Effector memory CD8-positive, alpha-beta T cell (primary cell): ENCODE measurements around the gene PPM1L.

Source experiments
- ATAC-seq: fragments of 150-1000 bp; cut with Tn5 transposase; replicated peaks from 2 replicates; pipeline ENCODE4 v1.10.0; 2021; ENCODE audit warnings: mild to moderate bottlenecking, moderate library complexity
- DNase-seq, 3 experiments: peaks; one replicate each; pipeline ENCODE4 v3.0.0; 2021
- H3K27ac Mint-ChIP-seq, 2 donors: one replicate each; pipeline ENCODE4 v1.8.0; 2022; ENCODE audit warnings: mild to moderate bottlenecking in 2 of 2, mixed read lengths in 2 of 2, moderate library complexity in 2 of 2
- H3K27me3 Mint-ChIP-seq, 2 donors: one replicate each; pipeline ENCODE4 v1.8.0; 2022; ENCODE audit warnings: mixed read lengths in 2 of 2
- H3K36me3 Mint-ChIP-seq: one replicate; pipeline ENCODE4 v1.8.0; 2022; ENCODE audit warnings: mild to moderate bottlenecking, moderate library complexity, mixed read lengths; ENCODE audit not compliant: insufficient read depth
- H3K4me1 Mint-ChIP-seq, 2 donors: one replicate each; pipeline ENCODE4 v1.8.0; 2022; ENCODE audit warnings: low read depth in 2 of 2, mixed read lengths in 2 of 2
- H3K4me3 Mint-ChIP-seq, 2 donors: one replicate each; pipeline ENCODE4 v1.8.0; 2022; ENCODE audit warnings: mild to moderate bottlenecking in 2 of 2, mixed read lengths in 2 of 2, moderate library complexity in 2 of 2
- H3K9me3 Mint-ChIP-seq, 2 donors: one replicate each; pipeline ENCODE4 v1.8.0; 2022; ENCODE audit warnings: mixed read lengths in 2 of 2

PPM1L gene

GRCh38 chr3:160949460-160949859 lies 193.4 kb downstream of the PPM1L start:
- no peak overlapping the region for H3K4me3 Mint-ChIP-seq
- no peak overlapping the region for H3K27ac Mint-ChIP-seq
- no peaks in the 10 kb centered on the region for H3K9me3 Mint-ChIP-seq
- H3K27me3 Mint-ChIP-seq = no peaks in the 10 kb centered on the region
- ATAC-seq = no peak
- no peak for DNase-seq
- H3K36me3 Mint-ChIP-seq = no peaks in the 10 kb centered on the region
- H3K4me1 Mint-ChIP-seq = peaks cover 5 to 6% of the 10 kb centered on the region in 2 donors

GRCh38 chr3:160950542-160950941 lies 194.5 kb downstream of the PPM1L start:
- Mint-ChIP-seq H3K4me3 (no peak overlapping the region), H3K9me3 (no peaks in the 10 kb centered on the region), H3K36me3 (no peaks in the 10 kb centered on the region), H3K27me3 (no peaks in the 10 kb centered on the region), H3K27ac (no peak overlapping the region), H3K4me1 (peaks cover 5 to 6% of the 10 kb centered on the region in 2 donors)
- ATAC-seq (no peak), DNase-seq (no peak)

- DNase-seq = no peak
- Mint-ChIP-seq H3K4me3 (no peak overlapping the region), H3K4me1 (peaks cover 5 to 6% of the 10 kb centered on the region in 2 donors), H3K27me3 (no peaks in the 10 kb centered on the region), H3K9me3 (no peaks in the 10 kb centered on the region), H3K27ac (no peak overlapping the region), H3K36me3 (no peaks in the 10 kb centered on the region)
- no peak for ATAC-seq
Measured at GRCh38 chr3:160950954-160951353, 194.9 kb downstream of the PPM1L start.

- no peak for DNase-seq
- no peak overlapping the region for H3K4me3 Mint-ChIP-seq
- no peaks in the 10 kb centered on the region for H3K9me3 Mint-ChIP-seq
- H3K27ac Mint-ChIP-seq = no peak overlapping the region
- H3K27me3 Mint-ChIP-seq = no peaks in the 10 kb centered on the region
- H3K36me3 Mint-ChIP-seq = no peaks in the 10 kb centered on the region
- no peak for ATAC-seq
- peaks cover 5 to 6% of the 10 kb centered on the region in 2 donors for H3K4me1 Mint-ChIP-seq
Measured at GRCh38 chr3:160951642-160952487, 195.8 kb downstream of the PPM1L start.

- H3K4me1 Mint-ChIP-seq = peaks cover 5 to 6% of the 10 kb centered on the region in 2 donors
- no peaks in the 10 kb centered on the region for H3K36me3 Mint-ChIP-seq
- no peak overlapping the region for H3K4me3 Mint-ChIP-seq
- ATAC-seq (no peak), DNase-seq (no peak)
- H3K27ac Mint-ChIP-seq = no peak overlapping the region
- no peaks in the 10 kb centered on the region for H3K9me3 Mint-ChIP-seq
- peaks cover 0 to 7% of the 10 kb centered on the region in 2 donors for H3K27me3 Mint-ChIP-seq
Measured at GRCh38 chr3:160953686-160954085, 197.7 kb downstream of the PPM1L start.

- DNase-seq (no peak), ATAC-seq (no peak)
- H3K27me3 Mint-ChIP-seq = peaks cover 0 to 7% of the 10 kb centered on the region in 2 donors
- H3K9me3 Mint-ChIP-seq = no peaks in the 10 kb centered on the region
- no peaks in the 10 kb centered on the region for H3K4me1 Mint-ChIP-seq
- no peak overlapping the region for H3K4me3 Mint-ChIP-seq
- no peak overlapping the region for H3K27ac Mint-ChIP-seq
- no peaks in the 10 kb centered on the region for H3K36me3 Mint-ChIP-seq
Measured at GRCh38 chr3:160956785-160957184, 200.8 kb downstream of the PPM1L start.

GRCh38 chr3:160960568-160960967 lies 204.5 kb downstream of the PPM1L start:
- H3K9me3 Mint-ChIP-seq = no peaks in the 10 kb centered on the region
- H3K36me3 Mint-ChIP-seq = no peaks in the 10 kb centered on the region
- H3K4me1 Mint-ChIP-seq = no peaks in the 10 kb centered on the region
- H3K4me3 Mint-ChIP-seq = no peak overlapping the region
- H3K27me3 Mint-ChIP-seq = peaks cover 0 to 7% of the 10 kb centered on the region in 2 donors
- ATAC-seq (no peak), DNase-seq (no peak)
- H3K27ac Mint-ChIP-seq = no peak overlapping the region

- ATAC-seq = no peak
- no peak overlapping the region for H3K27ac Mint-ChIP-seq
- no peaks in the 10 kb centered on the region for H3K36me3 Mint-ChIP-seq
Measured at GRCh38 chr3:160963949-160964348, 207.9 kb downstream of the PPM1L start.

GRCh38 chr3:160968761-160969160 lies 212.7 kb downstream of the PPM1L start:
- Mint-ChIP-seq H3K27me3 (no peaks in the 10 kb centered on the region), H3K27ac (no peak overlapping the region), H3K36me3 (no peaks in the 10 kb centered on the region), H3K9me3 (no peaks in the 10 kb centered on the region), H3K4me1 (peaks cover 4 to 8% of the 10 kb centered on the region in 2 donors), H3K4me3 (no peak overlapping the region)
- DNase-seq (no peak), ATAC-seq (no peak)

More at GRCh38 chr3:160963949-160964348, 207.9 kb downstream of the PPM1L start:
- no peak for DNase-seq
- Mint-ChIP-seq H3K9me3 (no peaks in the 10 kb centered on the region), H3K4me1 (no peaks in the 10 kb centered on the region), H3K27me3 (no peaks in the 10 kb centered on the region), H3K4me3 (no peak overlapping the region)

GRCh38 chr3:160973067-160973809 lies 217.2 kb downstream of the PPM1L start:
- no peak for ATAC-seq
- H3K27me3 Mint-ChIP-seq = peaks cover 0 to 5% of the 10 kb centered on the region in 2 donors
- H3K36me3 Mint-ChIP-seq = no peaks in the 10 kb centered on the region
- H3K4me3 Mint-ChIP-seq = no peak overlapping the region
- no peak overlapping the region for H3K27ac Mint-ChIP-seq
- peaks cover 4 to 8% of the 10 kb centered on the region in 2 donors for H3K4me1 Mint-ChIP-seq
- DNase-seq = no peak
- H3K9me3 Mint-ChIP-seq = no peaks in the 10 kb centered on the region

GRCh38 chr3:160977773-160978172 lies 221.7 kb downstream of the PPM1L start:
- H3K36me3 Mint-ChIP-seq = no peaks in the 10 kb centered on the region
- H3K9me3 Mint-ChIP-seq = peaks cover 0 to 9% of the 10 kb centered on the region in 2 donors
- no peak for DNase-seq
- ATAC-seq = no peak
- H3K4me3 Mint-ChIP-seq = no peak overlapping the region
- peaks cover 9 to 19% of the 10 kb centered on the region in 2 donors for H3K4me1 Mint-ChIP-seq
- peaks cover 0 to 5% of the 10 kb centered on the region in 2 donors for H3K27me3 Mint-ChIP-seq
- no peak overlapping the region for H3K27ac Mint-ChIP-seq

GRCh38 chr3:160980740-160981139 lies 224.7 kb downstream of the PPM1L start:
- Mint-ChIP-seq H3K27ac (peak overlapping the region; percentile 18 to 62), H3K36me3 (no peaks in the 10 kb centered on the region), H3K9me3 (peaks cover 0 to 9% of the 10 kb centered on the region in 2 donors), H3K4me1 (peaks cover 5 to 12% of the 10 kb centered on the region in 2 donors), H3K4me3 (no peak overlapping the region), H3K27me3 (peaks cover 0 to 5% of the 10 kb centered on the region in 2 donors)
- ATAC-seq (peak; percentile 42), DNase-seq (no peak)

GRCh38 chr3:160981217-160981938 lies 225.3 kb downstream of the PPM1L start:
- H3K9me3 Mint-ChIP-seq = peaks cover 0 to 9% of the 10 kb centered on the region in 2 donors
- no peak overlapping the region for H3K4me3 Mint-ChIP-seq
- peaks cover 5 to 12% of the 10 kb centered on the region in 2 donors for H3K4me1 Mint-ChIP-seq
- H3K27ac Mint-ChIP-seq = peak overlapping the region; percentile 18 to 62
- peaks cover 0 to 5% of the 10 kb centered on the region in 2 donors for H3K27me3 Mint-ChIP-seq
- no peaks in the 10 kb centered on the region for H3K36me3 Mint-ChIP-seq
- ATAC-seq (peak; percentile 80), DNase-seq (peak in 1 of 3 experiments; percentile 0)
